ENCODE results near the gene ING3. TPM values are rescaled to one million over a fixed set of nuclear protein-coding genes. Genes with fewer than 3 reads are reported as not detected.

ING3 gene
- total and polyA plus RNA-seq, 9 of the 15 experiments (the other 6 are each of a cell fraction or from before 2014, with no cell fraction given) = 22.8 to 233 (median 50.4) TPM

- no peak for TF ChIP-seq ZFP36 (IDR thresholded peaks at IDR 0.05; ENCODE audit: low read depth, low read length, partially characterized antibody)
- TF ChIP-seq ZNF766 (CRISPR knock-in tag; conservative IDR thresholded peaks at IDR 0.05) = peak; percentile 71
- no peak for TF ChIP-seq ZNF780A (CRISPR knock-in tag; IDR thresholded peaks at IDR 0.05)
- no peak for TF ChIP-seq IFI16 (CRISPR knock-in tag; IDR thresholded peaks at IDR 0.05)
- TF ChIP-seq ZNF384 (IDR thresholded peaks at IDR 0.05; ENCODE audit: low read depth, low read length) = no peak
- no peak for TF ChIP-seq IRF1 (CRISPR knock-in tag; IDR thresholded peaks at IDR 0.05; ENCODE audit: borderline replicate concordance)
- TF ChIP-seq SMARCA4 (IDR thresholded peaks at IDR 0.05) = no peak
- TF ChIP-seq GTF2F1 (IDR thresholded peaks at IDR 0.05; ENCODE audit: low read depth, low read length) = no peak
- no peak for TF ChIP-seq CBFA2T2 (conservative IDR thresholded peaks at IDR 0.05)
- no peak for TF ChIP-seq KHSRP (IDR thresholded peaks at IDR 0.05)
- TF ChIP-seq HDAC8 (tag; IDR thresholded peaks at IDR 0.05) = no peak
- TF ChIP-seq FOXJ2 (tag; IDR thresholded peaks at IDR 0.05) = no peak
- TF ChIP-seq, protein P1, sequence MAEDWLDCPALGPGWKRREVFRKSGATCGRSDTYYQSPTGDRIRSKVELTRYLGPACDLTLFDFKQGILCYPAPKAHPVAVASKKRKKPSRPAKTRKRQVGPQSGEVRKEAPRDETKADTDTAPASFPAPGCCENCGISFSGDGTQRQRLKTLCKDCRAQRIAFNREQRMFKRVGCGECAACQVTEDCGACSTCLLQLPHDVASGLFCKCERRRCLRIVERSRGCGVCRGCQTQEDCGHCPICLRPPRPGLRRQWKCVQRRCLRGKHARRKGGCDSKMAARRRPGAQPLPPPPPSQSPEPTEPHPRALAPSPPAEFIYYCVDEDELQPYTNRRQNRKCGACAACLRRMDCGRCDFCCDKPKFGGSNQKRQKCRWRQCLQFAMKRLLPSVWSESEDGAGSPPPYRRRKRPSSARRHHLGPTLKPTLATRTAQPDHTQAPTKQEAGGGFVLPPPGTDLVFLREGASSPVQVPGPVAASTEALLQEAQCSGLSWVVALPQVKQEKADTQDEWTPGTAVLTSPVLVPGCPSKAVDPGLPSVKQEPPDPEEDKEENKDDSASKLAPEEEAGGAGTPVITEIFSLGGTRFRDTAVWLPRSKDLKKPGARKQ (CRISPR knock-in tag; IDR thresholded peaks at IDR 0.05) = no peak
- no peak for TF ChIP-seq TRIM28 (IDR thresholded peaks at IDR 0.05)
- TF ChIP-seq ZKSCAN8 (CRISPR knock-in tag; IDR thresholded peaks at IDR 0.05) = peak; percentile 92
- no peak for TF ChIP-seq SNRNP70 (optimal IDR thresholded peaks at IDR 0.05; ENCODE audit: low read depth, low read length)
- no peak for TF ChIP-seq ZBTB8A (IDR thresholded peaks at IDR 0.05; ENCODE audit: partially characterized antibody)
- no peak for TF ChIP-seq NR2C2 (CRISPR knock-in tag; IDR thresholded peaks at IDR 0.05)
- 0 out of 2 replicates have a peak, but pooled peaks have one; percentile 3 for TF ChIP-seq NR2C2 (tag; IDR thresholded peaks at IDR 0.05)
- TF ChIP-seq ESRRB (CRISPR knock-in tag; IDR thresholded peaks at IDR 0.05; ENCODE audit: borderline replicate concordance) = no peak
- TF ChIP-seq ZNF57 (CRISPR knock-in tag; IDR thresholded peaks at IDR 0.05) = no peak
- TF ChIP-seq, protein P2, sequence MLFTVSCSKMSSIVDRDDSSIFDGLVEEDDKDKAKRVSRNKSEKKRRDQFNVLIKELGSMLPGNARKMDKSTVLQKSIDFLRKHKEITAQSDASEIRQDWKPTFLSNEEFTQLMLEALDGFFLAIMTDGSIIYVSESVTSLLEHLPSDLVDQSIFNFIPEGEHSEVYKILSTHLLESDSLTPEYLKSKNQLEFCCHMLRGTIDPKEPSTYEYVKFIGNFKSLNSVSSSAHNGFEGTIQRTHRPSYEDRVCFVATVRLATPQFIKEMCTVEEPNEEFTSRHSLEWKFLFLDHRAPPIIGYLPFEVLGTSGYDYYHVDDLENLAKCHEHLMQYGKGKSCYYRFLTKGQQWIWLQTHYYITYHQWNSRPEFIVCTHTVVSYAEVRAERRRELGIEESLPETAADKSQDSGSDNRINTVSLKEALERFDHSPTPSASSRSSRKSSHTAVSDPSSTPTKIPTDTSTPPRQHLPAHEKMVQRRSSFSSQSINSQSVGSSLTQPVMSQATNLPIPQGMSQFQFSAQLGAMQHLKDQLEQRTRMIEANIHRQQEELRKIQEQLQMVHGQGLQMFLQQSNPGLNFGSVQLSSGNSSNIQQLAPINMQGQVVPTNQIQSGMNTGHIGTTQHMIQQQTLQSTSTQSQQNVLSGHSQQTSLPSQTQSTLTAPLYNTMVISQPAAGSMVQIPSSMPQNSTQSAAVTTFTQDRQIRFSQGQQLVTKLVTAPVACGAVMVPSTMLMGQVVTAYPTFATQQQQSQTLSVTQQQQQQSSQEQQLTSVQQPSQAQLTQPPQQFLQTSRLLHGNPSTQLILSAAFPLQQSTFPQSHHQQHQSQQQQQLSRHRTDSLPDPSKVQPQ (CRISPR knock-in tag; IDR thresholded peaks at IDR 0.05; ENCODE audit: borderline replicate concordance) = no peak
- no peak for TF ChIP-seq ZC3H11A (IDR thresholded peaks at IDR 0.05; ENCODE audit: low read depth, low read length)
- TF ChIP-seq SMARCA5 (IDR thresholded peaks at IDR 0.05) = no peak
- TF ChIP-seq GATAD2A (IDR thresholded peaks at IDR 0.05) = no peak
Observed at GRCh38 chr7:120993553-120994191, 43.1 kb downstream of the ING3 start (continued).
